ENCODE measurements around the gene OR4C45.
"Not testable (repeated sequence)": the region's sequence is repeated elsewhere in the genome, so short reads cannot be mapped to it uniquely, and the experiment has no call there.

The OR4C45 gene

GRCh38 chr11:50078001-50078400 lies 45.3 kb downstream of the OR4C45 start:
- Mint-ChIP-seq H3K9me3 (peaks cover 34% of the 10 kb centered on the region), H3K36me3 (ENCODE audit: low read depth) (no peaks in the 10 kb centered on the region), H3K4me1 (ENCODE audit: low read depth) (no peaks in the 10 kb centered on the region)

GRCh38 chr11:50078946-50079345 lies 46.3 kb downstream of the OR4C45 start:
- not testable (repeated sequence) for H3K27ac Mint-ChIP-seq; H3K4me3 Mint-ChIP-seq; H3K36me3 Mint-ChIP-seq (ENCODE audit: low read depth); DNase-seq; H3K27me3 Mint-ChIP-seq; H3K4me1 Mint-ChIP-seq (ENCODE audit: low read depth)
- peaks cover 33% of the 10 kb centered on the region for H3K9me3 Mint-ChIP-seq

More at GRCh38 chr11:50078001-50078400, 45.3 kb downstream of the OR4C45 start:
- no peaks in the 10 kb centered on the region for H3K27me3 Mint-ChIP-seq
- H3K4me3 Mint-ChIP-seq: no peak overlapping the region
- H3K27ac Mint-ChIP-seq: no peak overlapping the region
- DNase-seq: no peak

- no peak for DNase-seq
- Mint-ChIP-seq H3K4me1 (ENCODE audit: low read depth) (no peaks in the 10 kb centered on the region), H3K27me3 (no peaks in the 10 kb centered on the region), H3K9me3 (peaks cover 24% of the 10 kb centered on the region), H3K27ac (no peak overlapping the region), H3K4me3 (no peak overlapping the region), H3K36me3 (ENCODE audit: low read depth) (no peaks in the 10 kb centered on the region)
Measured at GRCh38 chr11:50080256-50080655, 47.6 kb downstream of the OR4C45 start.
